ENCODE results near the gene CYBC1. TPM values are rescaled to one million over a fixed set of nuclear protein-coding genes. Genes with fewer than 3 reads are reported as not detected.

The CYBC1 gene
- total and polyA plus RNA-seq, 2 of the 8 experiments (the other 6 are each of a cell fraction or from before 2014, with no cell fraction given), result 74.6 to 81.4 TPM

- H2BK15ac ChIP-seq (ENCODE audit: low read length), result no peak overlapping the region
- no peak overlapping the region; the same call in 1 of the 2 replicates for H4K8ac ChIP-seq (ENCODE audit: extremely low read depth, insufficient read depth, low read length)
- no peak overlapping the region for H4K91ac ChIP-seq (replicated peaks; ENCODE audit: insufficient read length, low read length)
- H2BK12ac ChIP-seq (ENCODE audit: low read depth, low read length), result no peak overlapping the region
- no peaks in the 10 kb centered on the region for H3K23me2 ChIP-seq (ENCODE audit: low read depth, low read length)
- no peak overlapping the region for H3K14ac ChIP-seq (ENCODE audit: insufficient read length)
- DNase-seq (ENCODE audit: low read depth in 1 of 2, low spot score in 2 of 2) (no peak), FAIRE-seq (no peak)
- no peak overlapping the region for H3K9ac ChIP-seq (replicated peaks in 1 of 4; ENCODE audit: extremely low read depth in 1 of 4, low read depth in 3 of 4, low read length in 3 of 4)
- H3K27me3 ChIP-seq (replicated peaks in 1 of 4; ENCODE audit: control insufficient read depth in 3 of 4, extremely low read depth in 1 of 4, insufficient read depth in 3 of 4, low read length in 3 of 4), result no peaks in the 10 kb centered on the region
- no peak overlapping the region for H2AK5ac ChIP-seq (ENCODE audit: low read depth, low read length)
- peaks cover 4 to 17% (median 12%) of the 10 kb centered on the region in 4 experiments; a peak in 4 of 8 replicates for H3K36me3 ChIP-seq (ENCODE audit: control insufficient read depth in 2 of 4, insufficient read depth in 4 of 4, low read length in 3 of 4)
- no peak overlapping the region for H2BK20ac ChIP-seq (ENCODE audit: low read length)
- no peak overlapping the region for H3K4me2 ChIP-seq (ENCODE audit: insufficient read depth in 1 of 2, low read depth in 2 of 2, low read length in 2 of 2)
- no peak overlapping the region for H4K5ac ChIP-seq (ENCODE audit: insufficient read length, low read depth, low read length)
- no peak overlapping the region for H3K27ac ChIP-seq (ENCODE audit: low read depth, low read length)
- no peaks in the 10 kb centered on the region; the same call in 1 of the 2 replicates for H3K79me1 ChIP-seq (ENCODE audit: low read depth, low read length)
- POLR2A ChIA-PET (ENCODE audit: partially characterized antibody), result interaction anchor here (0.9 to 3.9 kb wide), 4 partner anchors 10 to 25 kb away, joined by 3 to 19 read pairs (median 5); no protein-coding TSS in a partner anchor
- no peaks in the 10 kb centered on the region for H3K9me3 ChIP-seq (ENCODE audit: insufficient read depth in 2 of 2, low read depth in 1 of 2, low read length in 1 of 2)
- H2BK5ac ChIP-seq (ENCODE audit: low read depth, low read length), result no peak overlapping the region
- no peak overlapping the region for H2AFZ ChIP-seq (ENCODE audit: low read length)
- CTCF ChIA-PET (ENCODE audit: partially characterized antibody), result interaction anchor here (1.7 kb wide), 1 partner anchor 19 kb away, joined by 6 read pairs; no protein-coding TSS in a partner anchor
- H3K56ac ChIP-seq (replicated peaks; ENCODE audit: insufficient read length, low read depth, low read length), result no peak overlapping the region
- H3K4me1 ChIP-seq (replicated peaks in 1 of 4; ENCODE audit: control insufficient read depth in 3 of 4, insufficient read depth in 4 of 4, low read length in 3 of 4), result peaks cover 0 to 18% (median 9%) of the 10 kb centered on the region in 4 experiments; a peak in 6 of 7 replicates
- H3K18ac ChIP-seq (ENCODE audit: extremely low read depth, low read length), result no peak overlapping the region
- no peak overlapping the region for H3K23ac ChIP-seq (ENCODE audit: insufficient read length)
- no peak overlapping the region for H2BK120ac ChIP-seq (replicated peaks; ENCODE audit: low read depth, low read length)
- TF ChIP-seq POLR2AphosphoS5 (IDR thresholded peaks at IDR 0.05; ENCODE audit: low read depth, low read length) (0 out of 2 replicates have a peak, but pooled peaks have one; percentile 9), POLR2A (IDR thresholded peaks at IDR 0.05; ENCODE audit: control extremely low read depth in 1 of 2, low read depth in 2 of 2, low read length in 2 of 2) (0 out of 3 replicates have a peak, but pooled peaks of 1 of the 2 experiments have one; percentile 9), MAFK (IDR thresholded peaks at IDR 0.05; ENCODE audit: low read depth, low read length) (no peak), CBX5 (IDR thresholded peaks at IDR 0.05; ENCODE audit: low read depth, low read length) (no peak), TCF12 (IDR thresholded peaks at IDR 0.05; ENCODE audit: low read depth, low read length) (no peak)
- no peak overlapping the region for H3K4ac ChIP-seq (replicated peaks; ENCODE audit: insufficient read length, low read depth, low read length)
- no peak overlapping the region for H3K4me3 ChIP-seq (ENCODE audit: extremely low read depth in 1 of 4, insufficient read depth in 2 of 4, low read depth in 3 of 4, low read length in 4 of 4)
- 91% methylated on average over 35 of the region's 35 CpGs; no CpG with 5 or more reads in 1 of the 2 experiments for WGBS, 2 experiments (ENCODE audit: extremely low coverage in 1 of 2, insufficient coverage in 1 of 2, insufficient read length in 1 of 2, insufficient replicate concordance in 2 of 2, low coverage in 1 of 2, low lambda C conversion rate in 2 of 2, missing lambda C conversion rate in 1 of 2)
- H3K79me2 ChIP-seq (ENCODE audit: control insufficient read depth in 1 of 2, insufficient read depth in 2 of 2, low read length in 2 of 2), result no peaks in the 10 kb centered on the region; a peak in 1 of 4 replicates
- H4K20me1 ChIP-seq (replicated peaks in 1 of 2; ENCODE audit: control insufficient read depth in 1 of 2, insufficient read depth in 2 of 2, low read length in 2 of 2), result peaks cover 2 to 31% of the 10 kb centered on the region in 2 experiments
Measured at GRCh38 chr17:82444284-82444893, 6.2 kb downstream of the CYBC1 start.

All from H1 (cell line).